ENCODE data around the gene C1GALT1C1.

The C1GALT1C1 gene

DNA sequence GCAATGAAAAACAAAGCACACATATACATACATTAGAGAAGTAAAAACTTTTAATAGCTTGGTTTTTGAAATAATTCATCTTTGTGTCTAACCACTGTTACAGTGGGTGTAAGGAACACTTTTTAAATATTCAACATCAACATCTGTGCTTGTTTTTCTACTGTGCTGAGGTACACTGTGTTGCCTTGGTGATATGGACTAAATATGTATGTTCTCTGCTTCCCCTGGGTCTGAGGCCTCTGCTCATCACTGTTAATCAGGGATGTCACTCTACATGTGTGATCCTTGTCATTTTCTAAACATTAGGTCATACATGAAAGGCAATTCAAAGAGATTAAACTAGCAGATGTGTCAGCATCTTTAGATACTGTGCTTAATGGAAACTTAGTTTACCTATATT lies 15.0 kb downstream of the C1GALT1C1 start:
- Histone ChIP-seq H3K9me3 (ENCODE audit: control insufficient read depth, insufficient read depth, low read length) (no peaks in the 10 kb centered on the region), H3K4me2 (ENCODE audit: low read length) (no peak overlapping the region), H3K79me2 (ENCODE audit: control insufficient read depth, low read length) (no peaks in the 10 kb centered on the region), H3K4me1 (ENCODE audit: control insufficient read depth, low read length) (peaks cover 23% of the 10 kb centered on the region), H3K27me3 (ENCODE audit: control insufficient read depth, low read length) (no peaks in the 10 kb centered on the region), H3K27ac (ENCODE audit: low read depth, low read length) (no peak overlapping the region), H3K36me3 (ENCODE audit: control insufficient read depth, low read length) (peaks cover 36% of the 10 kb centered on the region), H3K9me2 (replicated peaks; ENCODE audit: control insufficient read depth, low read length) (no peaks in the 10 kb centered on the region), H3K4me3 (ENCODE audit: low read length) (no peak overlapping the region), H3F3A (ENCODE audit: control insufficient read depth, insufficient read depth) (peaks cover 8% of the 10 kb centered on the region), H4K20me1 (ENCODE audit: control insufficient read depth, insufficient read depth, low read depth, low read length) (no peaks in the 10 kb centered on the region)
- TF ChIP-seq, protein P1, sequence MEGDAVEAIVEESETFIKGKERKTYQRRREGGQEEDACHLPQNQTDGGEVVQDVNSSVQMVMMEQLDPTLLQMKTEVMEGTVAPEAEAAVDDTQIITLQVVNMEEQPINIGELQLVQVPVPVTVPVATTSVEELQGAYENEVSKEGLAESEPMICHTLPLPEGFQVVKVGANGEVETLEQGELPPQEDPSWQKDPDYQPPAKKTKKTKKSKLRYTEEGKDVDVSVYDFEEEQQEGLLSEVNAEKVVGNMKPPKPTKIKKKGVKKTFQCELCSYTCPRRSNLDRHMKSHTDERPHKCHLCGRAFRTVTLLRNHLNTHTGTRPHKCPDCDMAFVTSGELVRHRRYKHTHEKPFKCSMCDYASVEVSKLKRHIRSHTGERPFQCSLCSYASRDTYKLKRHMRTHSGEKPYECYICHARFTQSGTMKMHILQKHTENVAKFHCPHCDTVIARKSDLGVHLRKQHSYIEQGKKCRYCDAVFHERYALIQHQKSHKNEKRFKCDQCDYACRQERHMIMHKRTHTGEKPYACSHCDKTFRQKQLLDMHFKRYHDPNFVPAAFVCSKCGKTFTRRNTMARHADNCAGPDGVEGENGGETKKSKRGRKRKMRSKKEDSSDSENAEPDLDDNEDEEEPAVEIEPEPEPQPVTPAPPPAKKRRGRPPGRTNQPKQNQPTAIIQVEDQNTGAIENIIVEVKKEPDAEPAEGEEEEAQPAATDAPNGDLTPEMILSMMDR (IDR thresholded peaks at IDR 0.05; ENCODE audit: low read depth, low read length, poor library complexity, severe bottlenecking) = no peak
- no peak for TF ChIP-seq EZH2phosphoT487 (IDR thresholded peaks at IDR 0.05; ENCODE audit: borderline replicate concordance, low read length)

DNA sequence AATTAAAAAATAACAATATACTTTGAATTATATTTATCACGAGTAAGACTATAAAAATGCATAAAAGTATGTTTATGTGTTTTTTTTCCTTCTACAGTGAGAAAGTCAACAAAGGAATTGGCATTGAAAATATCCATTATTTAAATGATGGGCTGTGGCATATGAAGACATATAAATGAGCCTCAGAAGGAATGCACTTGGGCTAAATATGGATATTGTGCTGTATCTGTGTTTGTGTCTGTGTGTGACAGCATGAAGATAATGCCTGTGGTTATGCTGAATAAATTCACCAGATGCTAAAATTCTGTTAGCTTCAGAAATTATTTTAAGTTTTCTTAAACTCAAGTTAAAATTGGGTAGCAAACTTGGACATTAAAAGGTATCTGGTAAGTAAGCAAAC lies 17.8 kb downstream of the C1GALT1C1 start:
- H3K9me3 ChIP-seq (ENCODE audit: control insufficient read depth, insufficient read depth, low read length) = no peaks in the 10 kb centered on the region
- peaks cover 6% of the 10 kb centered on the region for H3K79me2 ChIP-seq (ENCODE audit: control insufficient read depth, low read length)
- peaks cover 5% of the 10 kb centered on the region for H3K4me1 ChIP-seq (ENCODE audit: control insufficient read depth, low read length)
- H4K20me1 ChIP-seq (ENCODE audit: control insufficient read depth, insufficient read depth, low read depth, low read length) = no peaks in the 10 kb centered on the region
- TF ChIP-seq EZH2phosphoT487 (IDR thresholded peaks at IDR 0.05; ENCODE audit: borderline replicate concordance, low read length) = no peak
- TF ChIP-seq, protein P1 (IDR thresholded peaks at IDR 0.05; ENCODE audit: low read depth, low read length, poor library complexity, severe bottlenecking) = no peak
- H3F3A ChIP-seq (ENCODE audit: control insufficient read depth, insufficient read depth) = no peaks in the 10 kb centered on the region
- peaks cover 46% of the 10 kb centered on the region for H3K36me3 ChIP-seq (ENCODE audit: control insufficient read depth, low read length)
- no peak overlapping the region for H3K4me2 ChIP-seq (ENCODE audit: low read length)
- H3K9me2 ChIP-seq (replicated peaks; ENCODE audit: control insufficient read depth, low read length) = no peaks in the 10 kb centered on the region
- no peak overlapping the region for H3K27ac ChIP-seq (ENCODE audit: low read depth, low read length)
- H3K4me3 ChIP-seq (ENCODE audit: low read length) = no peak overlapping the region
- no peaks in the 10 kb centered on the region for H3K27me3 ChIP-seq (ENCODE audit: control insufficient read depth, low read length)

DNA sequence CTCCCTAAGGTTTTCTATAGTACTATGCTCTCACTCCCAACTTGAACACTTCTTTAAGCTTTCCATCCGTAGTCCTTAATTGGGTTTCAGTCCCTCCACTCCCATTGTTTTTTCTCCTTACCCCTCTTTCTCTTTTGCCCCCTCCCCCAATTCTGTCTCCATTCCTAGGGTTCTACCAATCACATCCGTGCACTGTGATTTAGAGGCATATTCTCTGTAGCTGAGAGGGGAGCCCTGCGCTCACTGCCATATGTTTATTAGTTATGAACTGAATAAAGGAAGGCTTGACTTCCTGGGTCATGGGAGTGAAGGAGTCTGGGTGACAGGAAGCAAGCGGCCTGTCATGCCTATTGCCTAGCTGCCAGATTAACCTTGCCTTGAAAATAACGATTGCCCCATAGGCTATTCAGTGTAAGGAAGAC lies 25.5 kb downstream of the C1GALT1C1 start:
- peak overlapping the region; percentile 88 for H3K27ac ChIP-seq (ENCODE audit: low read depth, low read length)
- TF ChIP-seq, protein P1 (IDR thresholded peaks at IDR 0.05; ENCODE audit: low read depth, low read length, poor library complexity, severe bottlenecking) = no peak
- no peak for TF ChIP-seq EZH2phosphoT487 (IDR thresholded peaks at IDR 0.05; ENCODE audit: borderline replicate concordance, low read length)
- peaks cover 12% of the 10 kb centered on the region; the same call in 1 of the 2 replicates for H3K4me1 ChIP-seq (ENCODE audit: control insufficient read depth, low read length)
- no peaks in the 10 kb centered on the region for H3K9me3 ChIP-seq (ENCODE audit: control insufficient read depth, insufficient read depth, low read length)
- H3K79me2 ChIP-seq (ENCODE audit: control insufficient read depth, low read length) = peaks cover 37% of the 10 kb centered on the region
- H3K4me3 ChIP-seq (ENCODE audit: low read length) = peak overlapping the region; percentile 77
- H3K4me2 ChIP-seq (ENCODE audit: low read length) = peak overlapping the region; percentile 81
- no peaks in the 10 kb centered on the region for H3K9me2 ChIP-seq (replicated peaks; ENCODE audit: control insufficient read depth, low read length)
- peaks cover 25% of the 10 kb centered on the region for H3K36me3 ChIP-seq (ENCODE audit: control insufficient read depth, low read length)
- no peaks in the 10 kb centered on the region for H3F3A ChIP-seq (ENCODE audit: control insufficient read depth, insufficient read depth)
- no peaks in the 10 kb centered on the region for H4K20me1 ChIP-seq (ENCODE audit: control insufficient read depth, insufficient read depth, low read depth, low read length)
- H3K27me3 ChIP-seq (ENCODE audit: control insufficient read depth, low read length) = no peaks in the 10 kb centered on the region
